Endothelial cell (in vitro differentiated cells): Measurements from ENCODE around the gene MTMR10. TPM values are rescaled to one million over a fixed set of nuclear protein-coding genes. Genes with fewer than 3 reads are reported as not detected.
A peak's percentile ranks its signal among the peaks of the same experiment; 100 is the strongest.

Source experiments
- DNase-seq: peaks from one replicate; pipeline ENCODE4 v3.0.0; 2021; ENCODE audit warnings: low spot score
- H3K27ac Mint-ChIP-seq: one replicate; pipeline ENCODE4 v1.8.0; 2021; ENCODE audit warnings: mixed read lengths, inconsistent platforms; ENCODE audit not compliant: unreplicated experiment
- H3K27me3 Mint-ChIP-seq: one replicate; pipeline ENCODE4 v1.8.0; 2021; ENCODE audit warnings: mild to moderate bottlenecking, moderate library complexity, mixed read lengths, inconsistent platforms; ENCODE audit not compliant: unreplicated experiment
- H3K36me3 Mint-ChIP-seq: one replicate; pipeline ENCODE4 v1.8.0; 2021; ENCODE audit warnings: mild to moderate bottlenecking, low read depth, mixed read lengths, inconsistent platforms; ENCODE audit not compliant: unreplicated experiment
- H3K4me1 Mint-ChIP-seq: one replicate; pipeline ENCODE4 v1.8.0; 2021; ENCODE audit warnings: mild to moderate bottlenecking, mixed read lengths, inconsistent platforms; ENCODE audit not compliant: unreplicated experiment
- H3K4me3 Mint-ChIP-seq: one replicate; pipeline ENCODE4 v1.8.0; 2021; ENCODE audit warnings: mild to moderate bottlenecking, mixed read lengths, inconsistent platforms; ENCODE audit not compliant: unreplicated experiment
- H3K9me3 Mint-ChIP-seq: one replicate; pipeline ENCODE4 v1.8.0; 2021; ENCODE audit warnings: mixed read lengths, inconsistent platforms; ENCODE audit not compliant: unreplicated experiment
- long read RNA-seq: library from polyadenylated mRNA; unstranded; transcript quantifications from one replicate; pipeline ENCODE4 v2.0.0, GENCODE V29; 2020; ENCODE audit not compliant: unreplicated experiment
- total RNA-seq: library from RNA; stranded (reverse); fragmentation: NEBNext Ultra II Directional; extraction: Animal tissue kit (Norgen Biotek cat#: 25700); gene quantifications from one replicate; pipeline ENCODE4 v1.2.1, GENCODE V29; 2021; ENCODE audit not compliant: unreplicated experiment
- TF ChIP-seq, protein P1 (sequence below): fragments of 200-600 bp; sonication (generic); IDR thresholded peaks from one replicate; pipeline ENCODE4 v1.5.0; 2021; ENCODE audit warnings: antibody characterized with exemption; ENCODE audit not compliant: unreplicated experiment

MTMR10 gene, protein sequence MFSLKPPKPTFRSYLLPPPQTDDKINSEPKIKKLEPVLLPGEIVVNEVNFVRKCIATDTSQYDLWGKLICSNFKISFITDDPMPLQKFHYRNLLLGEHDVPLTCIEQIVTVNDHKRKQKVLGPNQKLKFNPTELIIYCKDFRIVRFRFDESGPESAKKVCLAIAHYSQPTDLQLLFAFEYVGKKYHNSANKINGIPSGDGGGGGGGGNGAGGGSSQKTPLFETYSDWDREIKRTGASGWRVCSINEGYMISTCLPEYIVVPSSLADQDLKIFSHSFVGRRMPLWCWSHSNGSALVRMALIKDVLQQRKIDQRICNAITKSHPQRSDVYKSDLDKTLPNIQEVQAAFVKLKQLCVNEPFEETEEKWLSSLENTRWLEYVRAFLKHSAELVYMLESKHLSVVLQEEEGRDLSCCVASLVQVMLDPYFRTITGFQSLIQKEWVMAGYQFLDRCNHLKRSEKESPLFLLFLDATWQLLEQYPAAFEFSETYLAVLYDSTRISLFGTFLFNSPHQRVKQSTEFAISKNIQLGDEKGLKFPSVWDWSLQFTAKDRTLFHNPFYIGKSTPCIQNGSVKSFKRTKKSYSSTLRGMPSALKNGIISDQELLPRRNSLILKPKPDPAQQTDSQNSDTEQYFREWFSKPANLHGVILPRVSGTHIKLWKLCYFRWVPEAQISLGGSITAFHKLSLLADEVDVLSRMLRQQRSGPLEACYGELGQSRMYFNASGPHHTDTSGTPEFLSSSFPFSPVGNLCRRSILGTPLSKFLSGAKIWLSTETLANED
- 15.1 TPM for total RNA-seq
- long read RNA-seq, partial matches to known transcripts: 1 of 1 reads
- long read RNA-seq, other reads (novel, unspliced or antisense): 0 of 1 reads

DNA sequence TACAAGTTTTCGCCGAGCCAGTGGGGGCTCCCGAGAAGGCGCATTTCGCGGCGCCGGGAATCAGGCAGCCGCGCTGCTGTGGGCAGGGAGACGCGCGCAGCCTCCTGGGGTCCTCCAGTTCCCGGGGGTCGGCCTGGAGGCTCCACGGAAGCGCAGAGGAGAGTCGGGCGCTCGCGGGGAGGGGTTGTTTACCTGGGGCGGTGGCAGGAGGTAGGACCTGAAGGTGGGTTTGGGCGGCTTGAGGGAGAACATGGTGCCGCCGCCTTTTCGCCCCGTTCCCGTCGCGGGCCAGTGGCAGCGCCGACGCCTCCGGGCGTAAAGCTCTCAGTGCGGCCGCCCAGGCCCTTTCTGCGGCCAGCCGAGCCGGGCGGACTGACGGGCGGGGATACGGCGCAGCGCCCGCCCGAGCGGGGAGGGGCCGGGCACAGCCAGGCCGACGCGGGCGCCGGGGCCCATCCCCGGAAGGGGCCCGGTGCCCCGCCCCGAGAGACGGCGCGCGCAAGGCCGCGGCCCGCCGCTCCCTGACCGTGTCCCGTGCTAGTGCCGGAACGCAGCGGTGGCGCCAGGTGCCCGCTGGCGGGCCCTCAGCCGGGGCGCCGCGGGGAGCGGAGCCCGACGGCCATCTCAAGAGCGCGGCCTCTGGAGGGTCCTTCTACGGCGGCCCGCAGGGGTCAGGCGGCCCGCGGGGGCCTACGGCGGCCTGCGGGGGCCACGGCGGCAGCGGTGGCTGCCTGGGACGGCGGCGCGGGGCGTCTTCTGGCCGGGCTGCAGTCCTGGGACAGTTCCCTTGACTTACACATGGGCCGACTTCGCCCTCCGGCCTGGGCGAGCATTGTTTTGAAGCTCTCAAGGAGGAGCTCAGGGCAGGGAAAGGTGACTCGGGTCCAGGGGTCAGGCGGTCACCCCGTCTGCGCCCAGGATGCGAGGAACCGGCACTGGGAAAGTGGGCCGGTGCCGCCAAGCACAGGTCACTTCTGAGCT lies at the start of gene MTMR10:
TSS of gene MTMR10 (minus strand) at position 374 of the 981 bp plus-strand sequence. CDS start at position 252, 122 bp downstream.
- no peaks in the 10 kb centered on the region for H3K9me3 Mint-ChIP-seq
- TF ChIP-seq, protein P1, sequence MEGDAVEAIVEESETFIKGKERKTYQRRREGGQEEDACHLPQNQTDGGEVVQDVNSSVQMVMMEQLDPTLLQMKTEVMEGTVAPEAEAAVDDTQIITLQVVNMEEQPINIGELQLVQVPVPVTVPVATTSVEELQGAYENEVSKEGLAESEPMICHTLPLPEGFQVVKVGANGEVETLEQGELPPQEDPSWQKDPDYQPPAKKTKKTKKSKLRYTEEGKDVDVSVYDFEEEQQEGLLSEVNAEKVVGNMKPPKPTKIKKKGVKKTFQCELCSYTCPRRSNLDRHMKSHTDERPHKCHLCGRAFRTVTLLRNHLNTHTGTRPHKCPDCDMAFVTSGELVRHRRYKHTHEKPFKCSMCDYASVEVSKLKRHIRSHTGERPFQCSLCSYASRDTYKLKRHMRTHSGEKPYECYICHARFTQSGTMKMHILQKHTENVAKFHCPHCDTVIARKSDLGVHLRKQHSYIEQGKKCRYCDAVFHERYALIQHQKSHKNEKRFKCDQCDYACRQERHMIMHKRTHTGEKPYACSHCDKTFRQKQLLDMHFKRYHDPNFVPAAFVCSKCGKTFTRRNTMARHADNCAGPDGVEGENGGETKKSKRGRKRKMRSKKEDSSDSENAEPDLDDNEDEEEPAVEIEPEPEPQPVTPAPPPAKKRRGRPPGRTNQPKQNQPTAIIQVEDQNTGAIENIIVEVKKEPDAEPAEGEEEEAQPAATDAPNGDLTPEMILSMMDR: no peak
- DNase-seq: peak; percentile 78
- H3K4me3 Mint-ChIP-seq: peak within 1 kb of the TSS; percentile 95
- peak within 1 kb of the TSS; percentile 92 for H3K27ac Mint-ChIP-seq
- H3K4me1 Mint-ChIP-seq: peaks cover 19% of the 10 kb centered on the region
- H3K27me3 Mint-ChIP-seq: peaks cover 2% of the 10 kb centered on the region
- H3K36me3 Mint-ChIP-seq: peaks cover 3% of the 10 kb centered on the region

DNA sequence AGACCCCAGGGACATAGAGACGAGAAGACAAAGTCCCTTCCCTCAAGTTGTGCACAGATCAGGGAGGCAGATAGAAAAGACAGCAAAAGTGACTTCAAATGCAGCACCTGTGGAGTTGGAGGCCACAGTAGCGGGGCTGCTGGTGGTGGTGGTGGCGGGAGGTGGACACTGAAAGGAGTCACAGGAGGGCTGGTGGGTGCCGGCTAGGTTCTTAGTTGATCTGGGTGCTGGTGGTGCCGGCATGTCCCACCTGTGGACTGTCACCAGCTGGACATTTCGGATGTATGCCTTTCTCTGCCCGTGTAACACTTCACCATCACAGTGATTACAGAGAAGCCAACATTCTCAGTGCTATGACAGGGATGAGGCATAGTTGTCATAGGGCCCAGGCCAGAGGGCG lies 49.2 kb upstream of the MTMR10 start:
- Mint-ChIP-seq H3K9me3 (no peaks in the 10 kb centered on the region), H3K36me3 (no peaks in the 10 kb centered on the region), H3K4me1 (peaks cover 4% of the 10 kb centered on the region), H3K27ac (no peak overlapping the region), H3K27me3 (no peaks in the 10 kb centered on the region), H3K4me3 (no peak overlapping the region)
- no peak for DNase-seq
- TF ChIP-seq, protein P1: no peak

DNA sequence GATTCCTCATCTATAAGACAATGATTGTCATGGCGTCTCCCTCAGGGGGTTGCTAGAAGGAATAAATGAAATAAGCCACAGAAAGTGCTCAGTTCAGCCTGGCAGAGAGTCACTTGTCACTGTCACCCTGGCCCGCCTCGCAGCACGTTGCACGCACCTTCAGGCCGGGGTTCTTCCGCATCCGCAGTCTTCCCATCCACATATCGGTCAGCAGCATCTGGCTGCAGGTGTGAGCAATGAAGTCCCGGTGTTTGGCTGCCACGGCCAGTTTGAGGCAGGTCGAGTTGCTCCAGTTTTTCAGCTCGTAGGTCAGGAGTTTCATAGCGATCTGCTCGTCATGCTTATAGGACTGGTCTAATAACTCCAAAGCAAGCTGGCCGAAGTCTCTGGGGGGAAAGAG lies 48.5 kb upstream of the MTMR10 start:
- H3K4me3 Mint-ChIP-seq: no peak overlapping the region
- peaks cover 4% of the 10 kb centered on the region for H3K4me1 Mint-ChIP-seq

DNA sequence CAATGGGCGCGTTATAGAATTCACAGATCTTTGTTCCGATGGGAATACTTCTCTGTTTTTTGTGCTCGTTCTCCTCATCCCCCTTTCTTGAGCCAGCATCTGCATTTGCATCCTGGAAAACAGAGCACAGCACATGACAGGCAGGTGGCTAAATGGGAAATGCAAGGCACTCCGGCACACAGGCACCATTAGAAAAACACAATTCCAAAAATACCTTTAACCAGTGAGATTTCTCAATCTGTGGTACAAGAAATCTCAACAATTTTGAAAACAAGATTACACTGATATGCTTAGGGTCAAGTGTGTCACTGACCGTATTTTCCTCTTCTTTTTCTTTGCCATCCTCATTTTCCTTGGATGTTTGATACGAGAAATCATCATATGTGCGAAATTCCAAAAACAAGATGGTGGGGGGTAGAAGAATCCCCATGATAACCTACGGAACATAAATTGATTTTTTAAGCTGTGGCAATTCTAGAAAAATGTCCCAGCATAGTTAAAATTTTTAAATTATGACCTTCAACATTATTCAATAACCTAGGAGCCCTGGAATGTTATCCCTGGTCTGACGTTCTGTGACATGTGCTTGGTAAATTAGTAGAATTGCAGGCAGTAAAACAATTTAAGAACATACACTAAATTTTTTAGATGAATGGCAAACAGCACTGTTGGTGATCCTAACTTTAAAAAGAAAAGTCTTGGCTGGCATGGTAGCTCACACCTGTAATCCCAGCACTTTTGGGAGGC lies 46.5 kb upstream of the MTMR10 start:
- TF ChIP-seq, protein P1: no peak
- H3K9me3 Mint-ChIP-seq: no peaks in the 10 kb centered on the region
- no peak overlapping the region for H3K27ac Mint-ChIP-seq
- peaks cover 4% of the 10 kb centered on the region for H3K4me1 Mint-ChIP-seq
- no peaks in the 10 kb centered on the region for H3K27me3 Mint-ChIP-seq
- DNase-seq: no peak
- no peaks in the 10 kb centered on the region for H3K36me3 Mint-ChIP-seq
- H3K4me3 Mint-ChIP-seq: no peak overlapping the region

More for the DNA sequence above, 48.5 kb upstream of the MTMR10 start:
- TF ChIP-seq, protein P1: no peak
- H3K27me3 Mint-ChIP-seq: no peaks in the 10 kb centered on the region
- H3K9me3 Mint-ChIP-seq: no peaks in the 10 kb centered on the region
- H3K27ac Mint-ChIP-seq: no peak overlapping the region
- H3K36me3 Mint-ChIP-seq: no peaks in the 10 kb centered on the region
- DNase-seq: no peak
